IMR-90 (cell line): ENCODE measurements around the gene VWDE. TPM values are rescaled to one million over a fixed set of nuclear protein-coding genes. Genes with fewer than 3 reads are reported as not detected.

ENCODE experiments used
- ATAC-seq: fragments of 200-7000 bp; cut with Tn5 transposase; 2 replicates; pipeline ENCODE4 v1.9.1; 2020; ENCODE audit warnings: low read depth, mild to moderate bottlenecking, moderate library complexity
- BruUV-seq: library from RNA; stranded (reverse); fragments of 400-500 nt; replicated peaks from 2 replicates; lab custom pipeline; 2021; lab: Mats Ljungman, UMichigan
- CTCF ChIA-PET: fragments of 300-600 bp; formaldehyde crosslinking; extraction: SDS; loops from one replicate; lab custom pipeline; 2021; ENCODE audit warnings: antibody characterized with exemption; lab: Yijun Ruan, JAX
- POLR2A ChIA-PET: fragments of 300-600 bp; sonication (Branson Sonifier 250); formaldehyde crosslinking; loops from one replicate; lab custom pipeline; 2022; ENCODE audit warnings: antibody characterized with exemption; ENCODE audit not compliant: unreplicated experiment; lab: Charles Lee
- DNase-seq: peaks from one replicate; pipeline ENCODE4 v3.0.0; 2013
- H2AFZ ChIP-seq: replicated peaks from 2 replicates; pipeline ENCODE3; 2013; ENCODE audit warnings: low read length, mild to moderate bottlenecking; ENCODE audit not compliant: poor library complexity
- H2AK5ac ChIP-seq: 2 replicates; pipeline ENCODE4 v1.6.1; 2013; ENCODE audit warnings: low read depth, low read length, inconsistent platforms
- H2AK9ac ChIP-seq: replicated peaks from 2 replicates; pipeline ENCODE3; 2013; ENCODE audit warnings: mild to moderate bottlenecking, low read depth, low read length, moderate library complexity; ENCODE audit not compliant: poor library complexity
- H2BK120ac ChIP-seq: 2 replicates; pipeline ENCODE4 v1.6.1; 2013; ENCODE audit warnings: low read depth, low read length, inconsistent platforms
- H2BK15ac ChIP-seq: 3 replicates; pipeline ENCODE4 v1.6.1; 2013; ENCODE audit warnings: low read depth, low read length, inconsistent platforms
- H2BK20ac ChIP-seq: 2 replicates; pipeline ENCODE4 v1.6.1; 2013; ENCODE audit warnings: low read depth, mild to moderate bottlenecking, inconsistent platforms, low read length, moderate library complexity
- H2BK5ac ChIP-seq: 2 replicates; pipeline ENCODE4 v1.6.1; 2013; ENCODE audit warnings: mild to moderate bottlenecking, low read depth, low read length, inconsistent platforms; ENCODE audit not compliant: poor library complexity, severe bottlenecking
- H3K14ac ChIP-seq: replicated peaks from 2 replicates; pipeline ENCODE4 v1.6.1; 2013; ENCODE audit warnings: low read depth, low read length, inconsistent platforms
- H3K18ac ChIP-seq: 2 replicates; pipeline ENCODE4 v1.6.1; 2013; ENCODE audit warnings: low read depth, low read length, control low read depth
- H3K23ac ChIP-seq: 2 replicates; pipeline ENCODE4 v1.6.1; 2013; ENCODE audit warnings: low read depth, low read length, inconsistent platforms
- H3K27ac ChIP-seq: 2 replicates; pipeline ENCODE4 v1.5.1; 2013; ENCODE audit warnings: mild to moderate bottlenecking, control low read depth, low read length; ENCODE audit not compliant: insufficient read depth
- H3K27me3 ChIP-seq: 2 replicates; pipeline ENCODE4 v1.6.1; 2013; ENCODE audit warnings: low read length; ENCODE audit not compliant: control insufficient read depth, insufficient read depth
- H3K36me3 ChIP-seq: 2 replicates; pipeline ENCODE4 v1.6.1; 2013; ENCODE audit warnings: low read length, mixed read lengths; ENCODE audit not compliant: control insufficient read depth, insufficient read depth
- H3K4ac ChIP-seq: 2 replicates; pipeline ENCODE4 v1.6.1; 2013; ENCODE audit warnings: low read depth, low read length, inconsistent platforms
- H3K4me1 ChIP-seq: 2 replicates; pipeline ENCODE4 v1.6.1; 2013; ENCODE audit warnings: low read length, mixed read lengths; ENCODE audit not compliant: control insufficient read depth, insufficient read depth
- H3K4me2 ChIP-seq: 2 replicates; pipeline ENCODE4 v1.6.1; 2013; ENCODE audit warnings: low read depth, mild to moderate bottlenecking, control low read depth, low read length, moderate library complexity
- H3K4me3 ChIP-seq: 2 replicates; pipeline ENCODE4 v1.5.1; 2013; ENCODE audit warnings: low read depth, mild to moderate bottlenecking, control low read depth, low read length, moderate library complexity; ENCODE audit not compliant: insufficient read depth
- H3K56ac ChIP-seq: 2 replicates; pipeline ENCODE4 v1.6.1; 2013; ENCODE audit warnings: low read length, inconsistent platforms; ENCODE audit not compliant: insufficient read depth; ENCODE audit errors: extremely low read depth
- H3K79me1 ChIP-seq, 2 experiments: 2 replicates each; pipeline ENCODE4 v1.6.1; 2013; ENCODE audit warnings: low read length in 2 of 2, inconsistent platforms in 1 of 2, low read depth in 1 of 2
- H3K9ac ChIP-seq: 2 replicates; pipeline ENCODE4 v1.6.1; 2013; ENCODE audit warnings: low read depth, low read length, control low read depth
- H3K9me1 ChIP-seq: 2 replicates; pipeline ENCODE4 v1.6.1; 2013; ENCODE audit warnings: low read length, inconsistent platforms; ENCODE audit not compliant: insufficient read depth
- H3K9me3 ChIP-seq: 2 replicates; pipeline ENCODE4 v1.6.1; 2013; ENCODE audit warnings: low read length; ENCODE audit not compliant: control insufficient read depth, insufficient read depth
- H4K20me1 ChIP-seq: 2 replicates; pipeline ENCODE4 v1.6.1; 2013; ENCODE audit warnings: low read length, inconsistent platforms; ENCODE audit not compliant: insufficient read depth
- H4K5ac ChIP-seq: 2 replicates; pipeline ENCODE4 v1.6.1; 2013; ENCODE audit warnings: mild to moderate bottlenecking, low read depth, low read length, control low read depth
- H4K8ac ChIP-seq, 2 experiments: 2 replicates each; pipeline ENCODE4 v1.6.1; 2013; ENCODE audit warnings: low read depth in 2 of 2, low read length in 2 of 2, control low read depth in 1 of 2, inconsistent platforms in 1 of 2
- H4K91ac ChIP-seq: 2 replicates; pipeline ENCODE4 v1.6.1; 2013; ENCODE audit warnings: low read depth, low read length, inconsistent platforms; ENCODE audit not compliant: insufficient read depth
- BHLHE40 ChIP-seq: fragments of 150-350 bp; IDR thresholded peaks from 2 replicates; pipeline ENCODE4 v1.6.1; 2016; ENCODE audit warnings: mild to moderate bottlenecking, low read depth, low read length
- CEBPB ChIP-seq: IDR thresholded peaks from 2 replicates; pipeline ENCODE4 v1.6.1; 2012; ENCODE audit warnings: low read depth, low read length, improper control_type of control experiment
- FOS ChIP-seq: fragments of 150-350 bp; IDR thresholded peaks from 2 replicates; pipeline ENCODE4 v1.6.1; 2016; ENCODE audit warnings: low read depth, low read length
- MXI1 ChIP-seq: IDR thresholded peaks from 2 replicates; pipeline ENCODE4 v1.6.1; 2012; ENCODE audit warnings: low read depth, mild to moderate bottlenecking, low read length, moderate library complexity, borderline replicate concordance
- NFE2L2 ChIP-seq: fragments of 150-350 bp; IDR thresholded peaks from 2 replicates; pipeline ENCODE4 v1.6.1; 2016; ENCODE audit warnings: low read depth, mild to moderate bottlenecking, low read length
- POLR2A ChIP-seq: IDR thresholded peaks from 2 replicates; pipeline ENCODE4 v1.6.1; 2012; ENCODE audit warnings: mild to moderate bottlenecking, low read depth, low read length
- RAD21 ChIP-seq: IDR thresholded peaks from 2 replicates; pipeline ENCODE4 v1.6.1; 2012; ENCODE audit warnings: low read length, improper control_type of control experiment
- RCOR1 ChIP-seq: IDR thresholded peaks from 2 replicates; pipeline ENCODE4 v1.6.1; 2012; ENCODE audit warnings: mild to moderate bottlenecking, low read length, improper control_type of control experiment; ENCODE audit not compliant: insufficient replicate concordance
- RFX5 ChIP-seq: IDR thresholded peaks from 2 replicates; pipeline ENCODE4 v1.8.0; 2012; ENCODE audit warnings: low read depth, mild to moderate bottlenecking, low read length, moderate library complexity
- SMC3 ChIP-seq: fragments of 150-350 bp; IDR thresholded peaks from 2 replicates; pipeline ENCODE4 v1.6.1; 2016; ENCODE audit warnings: low read depth, mild to moderate bottlenecking, antibody characterized with exemption, low read length, moderate library complexity
- USF2 ChIP-seq: fragments of 150-350 bp; IDR thresholded peaks from 2 replicates; pipeline ENCODE4 v1.6.1; 2017; ENCODE audit warnings: mild to moderate bottlenecking, antibody characterized with exemption, low read length, low read depth
- WGBS, 2 experiments: methylation state at CpG; one replicate each; pipeline versions ENCODE4 v1.1.5 to v1.1.7; 2013; ENCODE audit warnings: missing lambda C conversion rate in 2 of 2; ENCODE audit not compliant: insufficient read length in 1 of 2; ENCODE audit errors: extremely low coverage in 2 of 2; 5-methylcytosine and 5-hydroxymethylcytosine counted together
- dilution Hi-C: fragments of 300-500 bp; cut with HindIII; formaldehyde crosslinking; loops from one replicate; pipeline ENCODE4 v1.14.3; 2018; ENCODE audit warnings: low sequenced_read_pairs; ENCODE audit not compliant: unreplicated experiment
- in situ Hi-C: fragments of 300-500 bp; cut with MboI; formaldehyde crosslinking; loops from 3 replicates; pipeline ENCODE4 v1.14.3; 2019; ENCODE audit warnings: low sequenced_read_pairs, inconsistent platforms, mixed read lengths
- intact Hi-C: fragments of 100-400 bp; cut with micrococcal nuclease; formaldehyde crosslinking; loops from 2 replicates; pipeline ENCODE4 v1.10.0; 2022
- polyA plus RNA-seq, 3 experiments: library from polyadenylated mRNA; depleted of rRNA; stranded (reverse); fragments of >200 nt; gene quantifications; 2 replicates each; pipeline ENCODE4 v1.2.3, GENCODE V29; 2012; ENCODE audit warnings: low replicate concordance in 1 of 3
- total RNA-seq: library from RNA; depleted of rRNA; stranded (reverse); fragments of >200 nt; gene quantifications from 2 replicates; pipeline ENCODE4 v1.2.3, GENCODE V29; 2012

The VWDE gene
- total and polyA plus RNA-seq, 2 of the 4 experiments (the other 2 are of a cell fraction), result 0.05 to 0.18 TPM

GRCh38 chr7:12440229-12440628 lies 36.6 kb upstream of the VWDE start:
- Histone ChIP-seq H3K36me3 (no peaks in the 10 kb centered on the region), H3K27me3 (no peaks in the 10 kb centered on the region), H4K8ac (no peak overlapping the region), H2AK5ac (no peak overlapping the region), H3K4me3 (no peak overlapping the region), H2AFZ (no peak overlapping the region), H3K4me2 (no peak overlapping the region), H3K4ac (no peak overlapping the region), H3K56ac (no peak overlapping the region), H3K9ac (no peak overlapping the region), H4K20me1 (no peaks in the 10 kb centered on the region), H4K5ac (no peak overlapping the region), H2BK20ac (no peak overlapping the region), H2BK5ac (no peak overlapping the region), H3K18ac (no peak overlapping the region), H3K23ac (no peak overlapping the region), H2AK9ac (no peak overlapping the region), H2BK120ac (no peak overlapping the region), H3K79me1 (no peaks in the 10 kb centered on the region), H3K27ac (no peak overlapping the region), H4K91ac (no peak overlapping the region), H3K4me1 (no peaks in the 10 kb centered on the region), H3K14ac (no peak overlapping the region), H3K9me3 (no peaks in the 10 kb centered on the region), H2BK15ac (no peak overlapping the region), H3K9me1 (no peaks in the 10 kb centered on the region)
- 70% methylated on average over 2 of the region's 5 CpGs; no CpG with 5 or more reads in 1 of the 2 experiments for WGBS, 2 experiments
- in situ Hi-C loops (no loop called here), dilution Hi-C loops (no loop called here), intact Hi-C loops (no loop called here)
- no peak for ATAC-seq
- no peak for DNase-seq
- TF ChIP-seq FOS (no peak), RAD21 (no peak), NFE2L2 (no peak), RCOR1 (no peak), POLR2A (no peak), MXI1 (no peak), BHLHE40 (no peak), CEBPB (no peak), USF2 (no peak), SMC3 (no peak), RFX5 (no peak)
- POLR2A ChIA-PET, result no interaction called here
- CTCF ChIA-PET, result no interaction called here
- no TSS peak for BruUV-seq
